ENCODE measurements around the gene SNX32. TPM values are rescaled to one million over a fixed set of nuclear protein-coding genes. Genes with fewer than 3 reads are reported as not detected.

SNX32 gene
- total and polyA plus RNA-seq, 11 donors: 0.11 to 0.54 (median 0.37) TPM; not detected in 5

GRCh38 chr11:65861165-65861505 lies 27.4 kb downstream of the SNX32 start:
- Histone ChIP-seq H3K27ac (peak overlapping the region; percentile 94 to 99 (median 98)), H3K9me3 (no peaks in the 10 kb centered on the region), H3K27me3 (no peaks in the 10 kb centered on the region), H3K4me3 (peak overlapping the region; percentile 70 to 100 (median 82)), H3K36me3 (peaks cover 0 to 51% (median 48%) of the 10 kb centered on the region in 9 donors), H3K4me1 (peaks cover 0 to 43% (median 29%) of the 10 kb centered on the region in 12 donors)
- intact Hi-C loops (cut with DNase I): loop anchor here in 3 of 10 donors (2.0 to 10.0 kb wide), 3 partner anchors 28 to 484 kb away; partner anchors contain the start of genes B4GAT1 (in 1 of the 3), BRMS1 (in 1 of the 3), C11orf68 (in 1 of the 3) and DRAP1 (in 1 of the 3)
- DNase-seq (peak in 4 of 5 donors; percentile 14 to 65 (median 38)), ATAC-seq (no peak)
- TF ChIP-seq CTCF (IDR thresholded peaks at IDR 0.05): no peak
- no peak for TF ChIP-seq POLR2A (IDR thresholded peaks at IDR 0.05)
- 9 to 20% (median 10%) methylated on average over 6 to 14 of the region's 14 CpGs for WGBS, 4 donors

- peaks cover 0 to 54% (median 50%) of the 10 kb centered on the region in 9 donors for H3K36me3 ChIP-seq
- H3K27ac ChIP-seq: peak overlapping the region in 11 of 12 donors; percentile 94 to 99 (median 98)
These were observed 27.9 kb downstream of the SNX32 start for GRCh38 chr11:65861533-65862183.

GRCh38 chr11:65862191-65862735 lies 28.5 kb downstream of the SNX32 start:
- intact Hi-C loops (cut with DNase I): loop anchor here in 1 of 10 donors (10.0 kb wide), 1 partner anchor 483 kb away; the partner anchor contains the start of genes B4GAT1 and BRMS1
- Histone ChIP-seq H3K27me3 (no peaks in the 10 kb centered on the region), H3K9me3 (no peaks in the 10 kb centered on the region), H3K4me3 (no peak overlapping the region), H3K36me3 (peaks cover 0 to 60% (median 56%) of the 10 kb centered on the region in 9 donors), H3K4me1 (peaks cover 0 to 35% (median 22%) of the 10 kb centered on the region in 12 donors), H3K27ac (peak overlapping the region in 2 of 12 donors; percentile 6 to 98)
- no peak for ATAC-seq
- peak in 3 of 5 donors; percentile 24 to 45 (median 25) for DNase-seq
- TF ChIP-seq CTCF (IDR thresholded peaks at IDR 0.05): no peak
- TF ChIP-seq POLR2A (IDR thresholded peaks at IDR 0.05): no peak
- 74 to 96% (median 88%) methylated on average over 4 to 5 of the region's 5 CpGs for WGBS, 4 donors

More at GRCh38 chr11:65861533-65862183, 27.9 kb downstream of the SNX32 start:
- peak in 3 of 5 donors; percentile 23 to 58 (median 27) for DNase-seq
- Histone ChIP-seq H3K9me3 (no peaks in the 10 kb centered on the region), H3K27me3 (no peaks in the 10 kb centered on the region), H3K4me1 (peaks cover 0 to 38% (median 24%) of the 10 kb centered on the region in 12 donors), H3K4me3 (peak overlapping the region in 11 of 12 donors; percentile 70 to 100 (median 78))
- ATAC-seq: no peak
- WGBS, 4 donors: 83 to 91% (median 87%) methylated on average over 8 to 13 of the region's 13 CpGs
- intact Hi-C loops (cut with DNase I): loop anchor here in 3 of 10 donors (2.0 to 10.0 kb wide), 3 partner anchors 27 to 483 kb away; partner anchors contain the start of genes B4GAT1 (in 1 of the 3), BRMS1 (in 1 of the 3), C11orf68 (in 1 of the 3) and DRAP1 (in 1 of the 3)
- TF ChIP-seq CTCF (IDR thresholded peaks at IDR 0.05) (no peak), POLR2A (IDR thresholded peaks at IDR 0.05) (no peak)
